Endodermal cell (in vitro differentiated cells): Measurements from ENCODE around the gene CFAP97. TPM values are rescaled to one million over a fixed set of nuclear protein-coding genes. Genes with fewer than 3 reads are reported as not detected.

ENCODE experiments used
- DNase-seq: peaks from one replicate; pipeline ENCODE4 v3.0.0-alpha.2; 2017
- H3K27ac ChIP-seq: 2 replicates; pipeline ENCODE4 v1.5.1; 2013; ENCODE audit warnings: mild to moderate bottlenecking, low read depth, low read length, moderate library complexity
- H3K27me3 ChIP-seq: 2 replicates; pipeline ENCODE4 v1.6.1; 2013; ENCODE audit warnings: mild to moderate bottlenecking, low read length, moderate library complexity; ENCODE audit not compliant: insufficient read depth, control insufficient read depth, poor library complexity, severe bottlenecking
- H3K36me3 ChIP-seq: 2 replicates; pipeline ENCODE4 v1.7.0; 2013; ENCODE audit warnings: mild to moderate bottlenecking, low read length, moderate library complexity; ENCODE audit not compliant: control insufficient read depth, insufficient read depth
- H3K4me1 ChIP-seq: one replicate; pipeline ENCODE4 v1.7.0; 2013; ENCODE audit warnings: low read length; ENCODE audit not compliant: control insufficient read depth, insufficient read depth
- H3K4me3 ChIP-seq: 2 replicates; pipeline ENCODE4 v1.5.1; 2013; ENCODE audit warnings: mild to moderate bottlenecking, low read length, moderate library complexity
- H3K9ac ChIP-seq: 2 replicates; pipeline ENCODE4 v1.6.1; 2013; ENCODE audit warnings: mild to moderate bottlenecking, low read length, moderate library complexity; ENCODE audit not compliant: poor library complexity, severe bottlenecking; ENCODE audit errors: extremely low read depth
- H3K9me3 ChIP-seq: 2 replicates; pipeline ENCODE4 v1.6.1; 2013; ENCODE audit warnings: mild to moderate bottlenecking, low read length, moderate library complexity; ENCODE audit not compliant: control insufficient read depth
- H3K27ac Mint-ChIP-seq: 2 replicates; pipeline ENCODE4 v1.8.0; 2020; ENCODE audit warnings: mixed read lengths
- H3K27me3 Mint-ChIP-seq: 2 replicates; pipeline ENCODE4 v1.8.0; 2021; ENCODE audit warnings: mild to moderate bottlenecking, mixed read lengths; ENCODE audit not compliant: insufficient read depth
- H3K36me3 Mint-ChIP-seq: 2 replicates; pipeline ENCODE4 v1.8.0; 2020; ENCODE audit warnings: low read depth, mixed read lengths
- H3K4me1 Mint-ChIP-seq: 2 replicates; pipeline ENCODE4 v1.8.0; 2020; ENCODE audit warnings: mixed read lengths
- H3K4me3 Mint-ChIP-seq: 2 replicates; pipeline ENCODE4 v1.8.0; 2020; ENCODE audit warnings: mild to moderate bottlenecking, moderate library complexity, mixed read lengths
- H3K9me3 Mint-ChIP-seq: 2 replicates; pipeline ENCODE4 v1.8.0; 2020; ENCODE audit warnings: mild to moderate bottlenecking, mixed read lengths
- CTCF ChIP-seq: fragments of 200-600 bp; sonication (generic); conservative IDR thresholded peaks from 2 replicates; pipeline ENCODE4 v1.5.0; 2021; ENCODE audit warnings: antibody characterized with exemption, mild to moderate bottlenecking
- WGBS, 2 experiments: methylation state at CpG; one replicate each; pipeline versions ENCODE4 v1.1.5 to v1.1.7; 2013; ENCODE audit warnings: missing lambda C conversion rate in 2 of 2, mixed read lengths in 1 of 2; ENCODE audit not compliant: insufficient coverage in 1 of 2, insufficient read length in 1 of 2; 5-methylcytosine and 5-hydroxymethylcytosine counted together
- total RNA-seq, 2 donors: library from RNA; stranded (reverse); fragmentation: NEBNext Ultra II Directional in 1 of 2; extraction: Animal tissue kit (Norgen Biotek cat#: 25700) in 1 of 2; gene quantifications; 2 replicates in 1 of 2; 3 replicates in 1 of 2; pipeline ENCODE4 v1.2.1, GENCODE V29; 2021

CFAP97 gene
- total RNA-seq, 2 donors from 2014 or later, result 33.8 to 41.6 TPM

GRCh38 chr4:185247151-185247550 is 43.4 kb upstream of the CFAP97 start:
- DNase-seq, result no peak
- no peak overlapping the region for H3K27ac Mint-ChIP-seq
- peaks cover 15% of the 10 kb centered on the region for H3K36me3 Mint-ChIP-seq
- Histone ChIP-seq H3K9ac (no peak overlapping the region), H3K4me3 (no peak overlapping the region), H3K27me3 (no peaks in the 10 kb centered on the region), H3K4me1 (no peaks in the 10 kb centered on the region), H3K36me3 (peaks cover 20% of the 10 kb centered on the region), H3K27ac (no peak overlapping the region), H3K9me3 (peaks cover 5% of the 10 kb centered on the region)
- WGBS, 2 experiments, result 86% methylated on average over 1 of the region's 1 CpG; no CpG with 5 or more reads in 1 of the 2 experiments
- H3K4me1 Mint-ChIP-seq, result peaks cover 5% of the 10 kb centered on the region
- H3K27me3 Mint-ChIP-seq, result no peaks in the 10 kb centered on the region
- TF ChIP-seq CTCF, result no peak
- peaks cover 5% of the 10 kb centered on the region for H3K9me3 Mint-ChIP-seq
- no peak overlapping the region for H3K4me3 Mint-ChIP-seq

DNA sequence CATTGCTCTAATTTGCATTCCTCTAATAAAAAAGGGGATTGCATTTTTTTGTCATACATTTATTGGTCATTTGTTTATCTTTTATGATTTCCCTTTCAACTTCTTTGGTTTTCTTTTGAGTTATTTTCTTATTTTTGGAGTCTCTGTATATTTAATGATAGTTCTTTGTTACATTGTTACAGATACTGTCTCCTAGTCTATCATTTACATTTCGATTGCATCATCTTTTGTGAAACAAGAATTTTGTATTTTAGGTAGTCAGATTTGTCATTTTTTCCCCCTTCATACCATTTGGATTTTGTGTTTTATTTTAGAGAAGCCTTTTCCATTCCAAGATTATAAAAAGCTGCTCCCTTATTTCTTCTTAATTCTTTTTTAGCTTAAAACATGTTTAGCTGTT is 42.7 kb upstream of the CFAP97 start:
- DNase-seq, result no peak
- H3K4me3 ChIP-seq, result no peak overlapping the region
- H3K4me1 ChIP-seq, result no peaks in the 10 kb centered on the region
- H3K27ac Mint-ChIP-seq, result no peak overlapping the region
- H3K27me3 ChIP-seq, result no peaks in the 10 kb centered on the region
- H3K27ac ChIP-seq, result no peak overlapping the region
- H3K9ac ChIP-seq, result no peak overlapping the region
- peaks cover 11% of the 10 kb centered on the region for H3K9me3 ChIP-seq
- no peak overlapping the region for H3K4me3 Mint-ChIP-seq
- peaks cover 5% of the 10 kb centered on the region for H3K4me1 Mint-ChIP-seq
- peaks cover 22% of the 10 kb centered on the region for H3K36me3 Mint-ChIP-seq
- H3K27me3 Mint-ChIP-seq, result no peaks in the 10 kb centered on the region
- TF ChIP-seq CTCF, result no peak
- H3K9me3 Mint-ChIP-seq, result peaks cover 12% of the 10 kb centered on the region
- no CpG with 5 or more reads among the region's 1 CpG for WGBS, 2 experiments
- peaks cover 18% of the 10 kb centered on the region for H3K36me3 ChIP-seq

GRCh38 chr4:185244763-185245162 is 41.0 kb upstream of the CFAP97 start:
- Mint-ChIP-seq H3K9me3 (peaks cover 15% of the 10 kb centered on the region), H3K36me3 (peaks cover 19% of the 10 kb centered on the region), H3K27me3 (no peaks in the 10 kb centered on the region), H3K4me1 (peaks cover 4% of the 10 kb centered on the region), H3K4me3 (no peak overlapping the region), H3K27ac (no peak overlapping the region)
- Histone ChIP-seq H3K9me3 (peaks cover 11% of the 10 kb centered on the region), H3K27me3 (no peaks in the 10 kb centered on the region), H3K27ac (no peak overlapping the region), H3K4me1 (no peaks in the 10 kb centered on the region), H3K36me3 (peaks cover 18% of the 10 kb centered on the region), H3K4me3 (no peak overlapping the region), H3K9ac (no peak overlapping the region)
- 89 to 98% methylated on average over 2 to 4 of the region's 4 CpGs for WGBS, 2 experiments
- no peak for DNase-seq
- no peak for TF ChIP-seq CTCF
